Neutrophil (primary cell): Measurements from ENCODE around the gene ADGRL3.

Experiments
- H3K27ac ChIP-seq: fragments of 200-600 bp; sonication (generic); 2 replicates; pipeline ENCODE4 v1.5.1; 2016; ENCODE audit warnings: mild to moderate bottlenecking, moderate library complexity
- H3K27me3 ChIP-seq: fragments of 200-600 bp; sonication (generic); 2 replicates; pipeline ENCODE4 v1.6.0; 2016; ENCODE audit warnings: mild to moderate bottlenecking
- H3K36me3 ChIP-seq: fragments of 200-600 bp; sonication (generic); 2 replicates; pipeline ENCODE4 v1.5.1; 2017
- H3K4me1 ChIP-seq, 2 experiments: fragments of 200-600 bp in 1 of 2; sonication (generic) in 1 of 2; 1 replicate in 1 of 2; 2 replicates in 1 of 2; pipeline versions ENCODE4 v1.5.1 to v1.6.1; 2013 to 2016; ENCODE audit warnings: low read depth in 1 of 2, low read length in 1 of 2, mild to moderate bottlenecking in 1 of 2, moderate library complexity in 1 of 2; ENCODE audit not compliant: control insufficient read depth in 1 of 2, insufficient read depth in 1 of 2
- H3K4me3 ChIP-seq, 2 experiments: fragments of 200-600 bp in 1 of 2; sonication (generic) in 1 of 2; 1 replicate in 1 of 2; 2 replicates in 1 of 2; pipeline ENCODE4 v1.5.1; 2013 to 2016; ENCODE audit warnings: low read depth in 1 of 2, low read length in 1 of 2, mild to moderate bottlenecking in 1 of 2, moderate library complexity in 1 of 2
- H3K9me3 ChIP-seq: fragments of 200-600 bp; sonication (generic); 2 replicates; pipeline ENCODE4 v1.5.1; 2016
- CTCF ChIP-seq: fragments of 200-600 bp; sonication (generic); IDR thresholded peaks from 2 replicates; pipeline ENCODE4 v1.5.1; 2016; ENCODE audit warnings: antibody characterized with exemption

ADGRL3 gene

DNA sequence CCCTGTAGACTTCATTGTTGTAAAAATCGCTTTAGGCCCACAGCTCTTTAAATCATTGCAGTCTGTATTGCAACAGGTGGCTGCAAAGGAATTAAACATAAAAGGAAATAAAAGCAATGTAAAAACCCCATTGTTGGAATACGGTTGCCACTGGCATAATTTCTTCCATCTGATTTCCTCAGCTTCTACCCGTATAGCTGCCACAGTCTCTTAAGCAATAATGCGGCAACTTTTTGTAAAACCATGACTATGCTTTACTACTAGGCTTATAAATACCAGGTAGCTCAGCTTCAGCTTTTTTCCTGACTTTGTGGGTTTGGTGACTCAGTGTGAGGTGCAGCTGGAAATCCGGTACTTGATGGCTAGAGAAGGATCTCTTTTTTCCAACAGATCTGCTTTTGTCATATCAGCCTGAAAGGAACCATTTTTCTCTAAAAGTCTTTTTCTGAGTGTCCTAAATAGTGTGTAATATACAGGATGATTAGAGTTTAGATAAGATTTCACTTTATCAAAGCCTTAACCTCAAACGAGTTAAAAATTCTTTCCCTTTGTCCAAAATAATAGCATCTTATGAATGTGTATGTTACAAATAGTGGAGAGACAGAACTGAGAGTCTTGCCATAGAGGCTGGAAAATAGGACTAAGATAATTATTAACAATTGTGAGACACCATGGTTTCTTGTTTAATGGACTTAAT is 268.0 kb downstream of the ADGRL3 start:
- no peak overlapping the region for H3K27ac ChIP-seq
- H3K36me3 ChIP-seq, result no peaks in the 10 kb centered on the region
- peaks cover 5 to 6% of the 10 kb centered on the region in 2 experiments for H3K4me1 ChIP-seq
- TF ChIP-seq CTCF, result no peak
- H3K9me3 ChIP-seq, result no peaks in the 10 kb centered on the region
- H3K4me3 ChIP-seq, result no peak overlapping the region
- H3K27me3 ChIP-seq, result no peaks in the 10 kb centered on the region

DNA sequence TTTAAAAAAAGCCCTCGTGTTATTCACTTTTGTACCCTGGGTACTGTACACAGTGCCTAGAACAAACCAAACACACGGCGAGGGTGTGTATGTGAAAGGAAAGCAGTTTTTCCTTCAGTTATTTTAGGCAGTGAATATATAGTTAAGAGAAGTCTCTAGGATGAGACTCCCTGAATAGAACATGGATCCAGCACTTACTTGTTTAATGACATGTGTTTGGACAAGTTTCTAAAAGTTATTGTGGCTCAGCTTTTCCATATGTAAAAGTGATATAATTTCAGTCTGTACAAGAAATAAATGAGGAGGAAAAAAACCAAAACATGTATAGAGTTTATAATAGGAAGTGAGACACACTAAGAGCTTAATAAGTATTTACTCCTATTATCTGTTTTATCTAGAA is 273.2 kb downstream of the ADGRL3 start:
- Histone ChIP-seq H3K36me3 (no peaks in the 10 kb centered on the region), H3K9me3 (no peaks in the 10 kb centered on the region), H3K27ac (no peak overlapping the region), H3K27me3 (no peaks in the 10 kb centered on the region), H3K4me3 (no peak overlapping the region), H3K4me1 (no peaks in the 10 kb centered on the region)
- TF ChIP-seq CTCF, result no peak

DNA sequence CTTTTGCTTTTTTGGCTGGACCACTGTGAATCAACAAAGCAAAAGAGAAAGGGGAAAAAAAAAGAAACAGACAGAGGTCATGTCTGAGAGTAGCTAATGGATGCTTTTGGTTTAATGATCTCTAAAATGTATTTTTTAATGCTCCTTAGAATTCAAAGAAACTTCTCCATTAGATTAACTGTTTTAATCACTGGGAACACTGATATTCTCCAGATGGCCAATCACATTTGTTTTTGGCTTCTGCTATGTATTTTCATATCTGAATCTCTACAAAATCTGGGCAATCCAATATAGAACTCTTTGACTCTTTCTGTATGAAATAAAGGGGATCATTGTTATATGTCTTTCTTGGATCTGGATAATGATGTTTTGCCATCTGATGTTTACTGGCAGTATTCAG is 278.2 kb downstream of the ADGRL3 start:
- TF ChIP-seq CTCF, result no peak
- Histone ChIP-seq H3K4me1 (no peaks in the 10 kb centered on the region), H3K27me3 (no peaks in the 10 kb centered on the region), H3K9me3 (no peaks in the 10 kb centered on the region), H3K36me3 (no peaks in the 10 kb centered on the region), H3K27ac (no peak overlapping the region), H3K4me3 (no peak overlapping the region)

GRCh38 chr4:61485056-61485455 is 284.9 kb downstream of the ADGRL3 start:
- no peak overlapping the region for H3K27ac ChIP-seq
- no peaks in the 10 kb centered on the region for H3K27me3 ChIP-seq
- H3K36me3 ChIP-seq, result no peaks in the 10 kb centered on the region
- TF ChIP-seq CTCF, result no peak
- no peaks in the 10 kb centered on the region for H3K9me3 ChIP-seq
- peaks cover 0 to 3% of the 10 kb centered on the region in 2 experiments for H3K4me1 ChIP-seq
- no peak overlapping the region for H3K4me3 ChIP-seq

- TF ChIP-seq CTCF, result no peak
- Histone ChIP-seq H3K36me3 (no peaks in the 10 kb centered on the region), H3K9me3 (no peaks in the 10 kb centered on the region), H3K27me3 (no peaks in the 10 kb centered on the region), H3K4me3 (no peak overlapping the region), H3K27ac (no peak overlapping the region), H3K4me1 (peaks cover 0 to 1% of the 10 kb centered on the region in 2 experiments)
Observed at GRCh38 chr4:61489927-61490326, 289.8 kb downstream of the ADGRL3 start.

DNA sequence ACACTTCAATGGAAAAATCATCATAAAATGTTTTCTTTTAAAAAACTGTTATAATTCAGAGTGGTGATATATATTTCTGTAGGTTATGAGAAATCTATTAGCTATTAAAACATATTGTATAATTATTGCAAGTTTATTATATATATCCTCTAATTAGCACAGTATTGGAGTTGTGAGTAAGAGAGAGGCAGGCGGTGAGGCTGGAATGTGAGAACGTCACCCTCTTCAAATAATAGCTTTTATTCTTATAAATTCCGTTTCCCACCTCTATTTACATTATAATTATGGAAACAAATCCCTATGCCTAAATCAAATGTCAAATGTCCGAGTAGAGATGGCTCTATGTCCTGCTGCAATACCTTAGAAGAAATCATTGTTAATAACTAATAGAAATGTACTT is 292.9 kb downstream of the ADGRL3 start:
- TF ChIP-seq CTCF, result no peak
- H3K27ac ChIP-seq, result no peak overlapping the region
- no peaks in the 10 kb centered on the region for H3K27me3 ChIP-seq
- no peaks in the 10 kb centered on the region for H3K4me1 ChIP-seq
- H3K9me3 ChIP-seq, result no peaks in the 10 kb centered on the region
- H3K4me3 ChIP-seq, result no peak overlapping the region
- H3K36me3 ChIP-seq, result no peaks in the 10 kb centered on the region
